PC-3 (cell line): ENCODE measurements around the gene HIPK1.

Experiments
- EZH2 ChIP-seq: fragments of 300-600 bp; sonication (generic); IDR thresholded peaks from one replicate; pipeline ENCODE4 v1.6.1; 2017; ENCODE audit warnings: antibody characterized with exemption, mild to moderate bottlenecking, low read length; ENCODE audit not compliant: unreplicated experiment
- TF ChIP-seq, protein P1 (sequence below): fragments of 300-600 bp; sonication (generic); conservative IDR thresholded peaks from 2 replicates; pipeline ENCODE4 v1.5.1; 2017; ENCODE audit warnings: antibody characterized with exemption, low read depth, mild to moderate bottlenecking, low read length

DNA sequence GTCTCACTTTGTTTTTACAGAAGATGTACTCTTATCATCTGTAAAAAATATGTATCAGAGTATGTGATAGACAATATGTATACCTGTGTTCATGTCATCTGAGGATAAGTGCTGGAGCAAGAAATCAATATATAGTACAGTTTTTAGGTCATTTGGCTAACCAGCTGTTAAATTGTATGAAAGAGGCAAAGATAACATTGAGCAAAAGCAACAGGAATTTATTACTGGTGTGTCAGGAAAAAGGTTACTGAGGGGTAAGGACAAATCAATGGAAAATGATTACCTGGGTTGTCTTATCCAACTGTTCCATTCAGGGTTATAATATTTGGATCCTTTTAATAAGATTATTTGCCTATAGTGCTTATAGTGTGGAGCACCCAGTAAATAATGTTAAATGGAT is 4.9 kb downstream of the HIPK1 start:
- TF ChIP-seq, protein P1, sequence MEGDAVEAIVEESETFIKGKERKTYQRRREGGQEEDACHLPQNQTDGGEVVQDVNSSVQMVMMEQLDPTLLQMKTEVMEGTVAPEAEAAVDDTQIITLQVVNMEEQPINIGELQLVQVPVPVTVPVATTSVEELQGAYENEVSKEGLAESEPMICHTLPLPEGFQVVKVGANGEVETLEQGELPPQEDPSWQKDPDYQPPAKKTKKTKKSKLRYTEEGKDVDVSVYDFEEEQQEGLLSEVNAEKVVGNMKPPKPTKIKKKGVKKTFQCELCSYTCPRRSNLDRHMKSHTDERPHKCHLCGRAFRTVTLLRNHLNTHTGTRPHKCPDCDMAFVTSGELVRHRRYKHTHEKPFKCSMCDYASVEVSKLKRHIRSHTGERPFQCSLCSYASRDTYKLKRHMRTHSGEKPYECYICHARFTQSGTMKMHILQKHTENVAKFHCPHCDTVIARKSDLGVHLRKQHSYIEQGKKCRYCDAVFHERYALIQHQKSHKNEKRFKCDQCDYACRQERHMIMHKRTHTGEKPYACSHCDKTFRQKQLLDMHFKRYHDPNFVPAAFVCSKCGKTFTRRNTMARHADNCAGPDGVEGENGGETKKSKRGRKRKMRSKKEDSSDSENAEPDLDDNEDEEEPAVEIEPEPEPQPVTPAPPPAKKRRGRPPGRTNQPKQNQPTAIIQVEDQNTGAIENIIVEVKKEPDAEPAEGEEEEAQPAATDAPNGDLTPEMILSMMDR, result no peak
- no peak for TF ChIP-seq EZH2
